COR-L47 (cell line): ENCODE data around the gene KRTAP4-4.
"Not testable (repeated sequence)": the region's sequence is repeated elsewhere in the genome, so short reads cannot be mapped to it uniquely, and the experiment has no call there.

ENCODE experiments used
- DNase-seq: peaks from one replicate; lab custom pipeline; 2025; lab: John Stamatoyannopoulos, UW

Gene KRTAP4-4

DNA sequence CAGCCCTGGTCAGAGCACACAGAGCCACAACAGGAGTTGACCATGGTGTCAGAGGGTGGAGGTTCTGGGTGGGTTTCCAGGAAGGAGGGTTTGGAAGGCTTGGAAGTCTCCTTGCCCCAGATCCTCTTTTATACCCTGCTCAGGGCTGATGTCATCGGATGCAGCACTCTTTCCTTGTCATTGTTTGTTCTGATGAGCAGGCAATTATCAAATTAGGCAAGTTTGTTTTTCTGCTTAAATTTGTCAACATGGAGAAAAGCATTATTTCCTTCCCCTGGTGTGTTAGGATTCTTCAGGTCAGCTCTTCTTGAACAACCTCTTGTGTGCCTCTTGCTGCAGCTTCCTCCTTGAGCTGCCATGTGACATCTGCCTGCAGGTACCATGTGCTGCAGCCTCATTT lies at the start of gene KRTAP4-4:
Gene KRTAP4-4, minus strand, starts transcription at position 101 of the 400 bp plus-strand sequence. Its CDS starts 57 bp downstream, at position 44.
- DNase-seq = no peak

GRCh38 chr17:41199421-41200078 lies 39.0 kb upstream of the KRTAP4-4 start:
- DNase-seq = no peak

DNA sequence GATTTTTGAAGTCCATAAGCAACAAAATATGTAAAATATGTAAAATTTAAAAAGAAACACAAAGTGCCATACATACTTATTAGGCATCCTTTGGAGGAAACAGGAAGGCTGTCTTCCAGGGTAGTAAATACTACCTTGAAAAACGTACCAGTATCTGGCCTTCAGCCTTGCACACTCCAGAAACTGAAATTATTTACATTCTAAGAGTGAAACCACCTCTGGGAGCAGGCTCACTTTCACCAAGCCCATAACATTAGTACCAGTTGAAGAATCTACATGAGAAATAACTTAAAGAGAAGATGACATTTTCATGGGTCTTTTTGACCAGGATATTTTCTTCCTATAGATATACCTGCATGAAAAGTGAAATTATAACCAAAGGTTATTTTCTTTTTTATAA lies 35.5 kb upstream of the KRTAP4-4 start:
- DNase-seq = no peak

DNA sequence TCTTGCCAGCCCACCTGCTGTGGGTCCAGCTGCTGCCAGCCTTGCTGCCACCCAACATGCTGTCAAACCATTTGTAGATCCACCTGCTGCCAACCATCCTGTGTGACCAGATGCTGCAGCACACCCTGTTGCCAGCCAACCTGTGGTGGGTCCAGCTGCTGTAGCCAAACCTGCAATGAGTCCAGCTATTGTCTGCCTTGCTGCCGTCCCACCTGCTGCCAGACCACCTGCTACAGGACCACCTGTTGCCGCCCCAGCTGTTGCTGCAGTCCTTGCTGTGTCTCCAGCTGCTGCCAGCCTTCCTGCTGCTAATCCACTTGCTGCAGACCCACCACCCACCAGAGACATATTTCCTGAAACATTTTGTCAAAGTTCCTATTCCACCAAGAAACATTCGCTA lies 29.8 kb upstream of the KRTAP4-4 start:
- DNase-seq = no peak

DNA sequence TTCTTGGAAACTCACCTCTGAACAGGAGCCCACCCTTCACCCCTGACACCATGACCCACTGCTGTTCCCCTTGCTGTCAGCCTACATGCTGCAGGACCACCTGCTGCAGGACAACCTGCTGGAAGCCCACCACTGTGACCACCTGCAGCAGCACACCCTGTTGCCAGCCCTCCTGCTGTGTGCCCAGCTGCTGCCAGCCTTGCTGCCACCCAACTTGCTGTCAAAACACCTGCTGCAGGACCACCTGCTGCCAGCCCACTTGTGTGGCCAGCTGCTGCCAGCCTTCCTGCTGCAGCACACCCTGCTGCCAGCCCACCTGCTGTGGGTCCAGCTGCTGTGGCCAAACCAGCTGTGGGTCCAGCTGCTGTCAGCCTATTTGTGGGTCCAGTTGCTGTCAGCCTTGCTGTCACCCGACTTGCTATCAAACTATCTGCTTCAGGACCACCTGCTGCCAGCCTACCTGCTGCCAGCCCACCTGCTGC lies 29.3 kb upstream of the KRTAP4-4 start, which contains the start of gene KRTAP9-1:
Gene KRTAP9-1, plus strand, starts transcription at position 51 of the 482 bp plus-strand sequence. Its CDS starts 0 bp downstream, at position 51.
- not testable (repeated sequence) for DNase-seq

DNA sequence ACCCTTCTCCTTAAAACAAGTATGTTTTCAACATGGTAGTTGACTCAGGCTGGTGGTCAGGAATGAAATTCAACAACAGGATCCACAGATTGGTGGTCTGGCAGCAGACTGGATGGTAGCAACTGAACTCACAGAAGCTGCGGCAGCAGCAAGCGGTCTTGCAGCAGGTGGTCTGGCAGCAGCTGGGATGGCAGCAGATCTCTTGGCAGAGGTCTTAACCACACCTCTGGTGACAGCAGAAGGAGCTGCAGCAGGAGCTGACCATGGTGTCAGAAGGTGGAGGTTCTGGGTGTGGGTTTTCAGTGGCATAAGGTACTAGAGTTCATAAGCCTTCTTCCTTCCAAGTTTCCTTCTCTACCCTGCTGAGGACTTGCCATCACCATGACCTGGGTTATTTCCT lies 26.3 kb upstream of the KRTAP4-4 start:
- no peak for DNase-seq

GRCh38 chr17:41185001-41185400 lies 24.5 kb upstream of the KRTAP4-4 start:
- DNase-seq = no peak

DNA sequence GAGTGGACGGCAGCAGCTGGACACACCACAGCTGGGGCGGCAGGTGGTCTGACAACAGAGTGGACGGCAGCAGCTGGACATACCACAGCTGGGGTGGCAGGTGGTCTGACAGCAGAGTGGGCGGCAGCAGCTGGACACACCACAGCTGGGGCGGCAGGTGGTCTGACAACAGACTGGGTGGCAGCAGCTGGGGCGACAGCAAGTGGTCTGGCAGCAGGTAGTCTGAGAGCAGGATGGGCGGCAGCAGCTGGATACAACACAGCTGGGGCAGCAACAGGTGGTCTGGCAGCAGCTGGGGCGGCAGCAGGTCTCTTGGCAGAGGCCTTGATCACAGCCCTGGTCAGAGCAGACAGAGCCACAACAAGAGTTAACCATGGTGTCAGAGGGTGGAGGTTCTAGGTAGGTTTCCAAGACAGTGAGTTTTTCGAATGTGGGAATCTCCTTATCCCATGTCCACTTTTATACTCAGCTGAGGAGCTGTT lies 24.0 kb upstream of the KRTAP4-4 start, which contains the start of gene KRTAP4-1:
Gene KRTAP4-1, minus strand, starts transcription at position 432 of the 482 bp plus-strand sequence. Its CDS starts 57 bp downstream, at position 375.
- DNase-seq = no peak

GRCh38 chr17:41178843-41179616 lies 18.5 kb upstream of the KRTAP4-4 start:
- no peak for DNase-seq

DNA sequence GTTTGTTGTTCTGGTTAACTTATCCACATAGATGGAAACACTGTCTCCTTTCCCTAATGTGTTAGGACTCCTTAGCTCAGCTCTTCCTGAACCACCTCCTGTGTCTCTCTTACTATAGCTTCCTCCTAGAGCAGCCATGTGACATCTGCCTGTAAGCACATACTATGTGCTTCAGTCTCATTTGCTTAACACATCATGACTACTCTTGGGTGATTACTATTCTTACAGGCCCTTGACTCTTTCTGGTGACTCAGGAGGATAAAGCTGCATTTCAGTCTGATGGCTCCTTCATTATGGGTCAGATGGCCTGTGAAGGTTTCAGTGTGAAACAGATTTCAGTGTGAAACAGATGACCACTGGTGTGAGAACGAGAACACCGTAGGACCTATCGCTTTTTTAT lies 17.8 kb upstream of the KRTAP4-4 start:
- no peak for DNase-seq

- no peak for DNase-seq
These were observed 17.3 kb upstream of the KRTAP4-4 start, which contains the start of gene KRTAP4-2 for GRCh38 chr17:41177727-41178271. KRTAP4-2 (minus strand) TSS chr17:41178221; CDS start chr17:41178164, 57 bp downstream.

DNA sequence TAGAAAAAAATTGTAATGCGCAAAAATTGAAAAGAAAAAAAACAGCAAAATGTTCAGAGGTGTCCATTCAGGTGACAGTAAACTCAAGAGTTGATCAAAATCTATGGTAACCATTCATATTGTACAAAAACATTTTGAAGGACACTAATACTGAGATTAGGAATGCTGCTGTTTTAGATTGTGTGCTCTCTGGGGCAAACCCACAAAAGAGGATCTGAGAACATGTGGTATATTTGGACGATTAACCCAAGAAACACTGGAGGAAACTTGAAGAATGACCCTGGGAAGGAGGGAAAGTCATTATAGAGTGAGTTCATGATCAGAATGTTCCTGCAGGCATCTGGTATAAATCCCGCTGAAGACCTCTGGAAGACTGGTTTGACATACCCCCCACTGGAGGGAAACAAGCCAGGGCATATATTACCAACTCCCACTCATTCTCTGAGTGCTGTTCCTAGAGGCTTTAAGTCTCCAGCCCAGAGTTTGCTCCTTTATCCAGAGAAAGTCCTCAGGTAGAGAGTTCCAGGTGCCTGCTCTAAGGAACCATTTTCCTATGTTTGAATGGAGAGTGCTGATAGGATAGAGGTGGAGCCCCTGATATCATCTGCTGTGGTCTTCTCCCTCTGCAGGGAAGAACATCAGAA lies 16.3 kb upstream of the KRTAP4-4 start:
- DNase-seq = no peak

- DNase-seq = no peak
These were observed 11.3 kb upstream of the KRTAP4-4 start for GRCh38 chr17:41171886-41172285.

- DNase-seq = no peak
These were observed 7.6 kb upstream of the KRTAP4-4 start, which contains the start of gene KRTAP4-3 for GRCh38 chr17:41168121-41168520. KRTAP4-3 (minus strand) TSS chr17:41168221; CDS start chr17:41168172, 49 bp downstream.

- DNase-seq = no peak
These were observed 7.0 kb upstream of the KRTAP4-4 start for GRCh38 chr17:41167561-41167960.

DNA sequence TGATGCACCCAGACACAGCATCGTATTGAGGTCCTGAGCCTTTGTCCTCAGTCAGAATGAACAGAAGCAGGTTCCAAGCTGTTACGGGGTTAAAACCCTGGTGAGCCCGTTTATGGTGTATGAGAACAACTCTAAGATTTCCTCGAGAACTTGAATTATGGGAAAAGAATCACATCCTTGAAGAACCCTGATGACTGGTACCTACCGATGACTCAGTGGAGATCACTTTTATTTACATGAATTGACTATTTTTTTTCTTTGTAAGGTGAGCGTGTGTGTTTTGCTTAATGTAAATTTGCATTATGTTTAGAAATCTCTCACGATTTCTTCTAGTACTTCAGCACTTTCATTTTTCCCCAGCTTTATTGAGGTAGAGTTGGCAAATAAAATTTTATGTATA lies 3.3 kb upstream of the KRTAP4-4 start:
- DNase-seq = no peak

GRCh38 chr17:41160190-41160589 lies 358 bp downstream of the KRTAP4-4 start:
- not testable (repeated sequence) for DNase-seq

- no peak for DNase-seq
These were observed 6.7 kb downstream of the KRTAP4-4 start for GRCh38 chr17:41153856-41154255.

DNA sequence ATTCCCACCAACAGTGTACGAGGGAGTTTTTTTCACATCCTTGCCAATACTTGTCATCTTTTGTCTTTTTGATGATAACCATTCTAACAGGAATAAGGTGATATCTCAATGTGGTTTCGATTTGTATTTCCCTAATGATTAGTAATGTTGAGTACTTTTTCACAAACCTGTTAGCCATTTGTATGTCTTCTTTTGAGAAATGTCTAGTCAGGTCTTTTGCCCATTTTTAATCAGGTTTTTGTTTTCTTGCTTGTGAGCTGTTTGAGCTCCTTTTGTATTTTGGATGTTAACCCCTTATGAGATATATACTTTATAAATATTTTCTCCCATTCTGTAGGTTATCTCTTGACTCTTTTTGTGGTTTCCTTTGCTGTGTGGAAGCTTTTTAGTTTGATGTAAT lies 9.0 kb downstream of the KRTAP4-4 start:
- no peak for DNase-seq

DNA sequence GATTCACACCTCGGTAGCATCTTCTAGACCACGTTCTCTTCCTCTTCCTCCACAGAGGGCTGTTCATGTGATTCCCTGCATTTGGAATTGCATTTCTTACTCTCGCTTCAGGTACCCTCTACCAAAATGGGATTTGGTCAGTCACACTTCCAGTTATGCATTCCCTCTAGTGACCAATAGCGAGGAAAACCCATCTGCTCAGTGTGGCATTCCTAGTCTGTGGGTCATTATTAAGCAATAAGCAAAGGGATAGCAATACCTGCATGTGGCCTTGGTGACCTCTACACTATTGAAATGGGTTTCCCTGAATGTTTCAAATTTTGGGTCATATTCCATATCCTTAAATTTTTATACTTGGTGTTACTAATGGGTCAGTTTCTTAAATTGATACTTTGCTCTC lies 10.5 kb downstream of the KRTAP4-4 start:
- no peak for DNase-seq

DNA sequence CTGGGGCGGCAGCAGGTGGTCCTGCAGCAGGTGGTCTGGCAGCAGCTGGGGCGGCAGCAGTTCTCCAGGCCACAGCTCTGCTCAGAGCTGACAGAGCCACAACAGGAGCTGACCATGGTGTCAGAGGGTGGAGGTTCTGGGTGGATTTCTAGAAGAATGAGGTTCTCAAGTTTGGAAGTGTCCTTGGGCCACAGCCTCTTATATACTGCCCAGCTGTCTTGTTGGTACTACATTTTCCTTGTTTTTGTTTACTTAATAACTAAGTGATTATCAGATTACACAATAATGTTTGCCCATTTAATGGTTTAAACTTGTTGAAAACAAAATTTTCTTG lies 10.9 kb downstream of the KRTAP4-4 start, which contains the start of gene KRTAP4-5:
Gene KRTAP4-5, minus strand, starts transcription at position 174 of the 334 bp plus-strand sequence. Its CDS starts 58 bp downstream, at position 116.
- no peak for DNase-seq
